Eye (tissue), 1 donor: ENCODE data around the gene CEP72.
A peak's percentile ranks its signal among the peaks of the same experiment; 100 is the strongest.

Experiments
- DNase-seq: peaks from one replicate; pipeline ENCODE4 v3.0.0-alpha.2; 2015

Gene CEP72

DNA sequence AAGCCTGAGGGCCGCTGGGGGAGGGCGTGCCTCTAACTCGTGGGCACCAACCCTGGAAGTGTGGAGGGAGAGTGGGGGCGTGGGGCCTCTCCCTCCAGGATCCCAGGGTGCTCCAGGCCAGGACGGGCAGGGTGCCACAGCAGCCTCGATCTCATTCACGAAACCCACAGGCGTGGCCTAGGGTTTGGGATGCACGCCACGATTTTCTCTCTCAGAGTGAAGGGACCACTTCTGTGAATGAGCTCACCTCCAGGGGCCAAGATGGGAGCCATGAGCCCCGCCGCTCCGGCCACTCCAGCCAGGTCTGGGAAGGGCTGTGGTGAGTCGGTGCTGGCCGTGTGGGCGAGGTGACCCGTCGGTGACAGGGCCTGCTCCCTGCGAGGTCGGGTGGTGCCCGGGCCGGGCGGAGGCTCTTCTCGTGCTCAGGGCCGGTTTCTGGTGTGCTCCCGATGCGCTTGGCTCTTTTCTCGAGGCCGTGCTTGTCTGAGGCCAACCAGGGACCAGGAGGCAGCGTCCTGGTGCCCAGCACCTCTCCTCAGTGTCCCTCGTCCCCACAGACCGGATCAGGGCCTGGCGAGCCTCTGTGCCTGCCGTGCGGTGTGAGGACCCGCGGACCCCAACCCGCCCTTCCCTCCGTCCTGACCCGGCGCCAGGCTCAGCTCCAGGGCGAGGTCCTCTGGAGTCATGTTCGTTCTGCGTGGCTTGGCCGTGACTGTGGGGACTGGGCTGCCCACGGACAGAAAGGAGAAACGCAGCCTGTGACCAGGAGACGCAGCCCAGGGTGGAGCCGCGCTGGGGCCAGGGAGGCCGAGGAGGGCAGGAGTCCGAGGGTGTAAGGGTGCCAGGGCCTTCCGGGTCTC, 50.0 kb downstream of the CEP72 start:
- DNase-seq = no peak

DNA sequence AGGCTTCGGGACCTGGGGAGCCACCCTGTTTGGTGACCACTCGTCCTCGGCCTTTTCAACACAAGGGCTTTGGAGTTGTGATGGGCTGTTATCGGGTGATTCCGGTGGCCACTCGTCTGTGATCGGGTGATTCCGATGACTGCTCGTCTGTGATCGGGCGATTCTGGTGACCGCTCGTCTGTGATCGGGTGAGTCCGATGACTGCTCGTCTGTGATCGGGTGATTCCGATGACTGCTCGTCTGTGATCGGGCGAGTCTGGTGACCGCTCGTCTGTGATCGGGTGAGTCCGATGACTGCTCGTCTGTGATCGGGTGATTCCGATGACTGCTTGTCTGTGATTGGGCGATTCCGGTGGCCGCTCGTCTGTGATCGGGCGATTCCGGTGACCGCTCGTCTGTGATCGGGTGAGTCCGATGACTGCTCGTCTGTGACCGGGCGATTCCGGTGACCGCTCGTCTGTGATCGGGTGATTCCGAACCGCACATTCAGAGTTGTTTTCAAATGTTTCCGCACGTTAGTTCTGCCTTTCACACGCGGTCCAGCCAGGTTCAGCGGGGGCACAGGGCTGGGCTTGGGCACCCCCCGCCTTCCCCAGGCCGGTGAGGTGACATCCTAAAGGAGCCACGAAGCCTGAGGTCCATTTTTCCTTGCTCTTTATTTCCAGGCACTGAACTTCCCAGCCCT, 50.8 kb downstream of the CEP72 start:
- DNase-seq = no peak

DNA sequence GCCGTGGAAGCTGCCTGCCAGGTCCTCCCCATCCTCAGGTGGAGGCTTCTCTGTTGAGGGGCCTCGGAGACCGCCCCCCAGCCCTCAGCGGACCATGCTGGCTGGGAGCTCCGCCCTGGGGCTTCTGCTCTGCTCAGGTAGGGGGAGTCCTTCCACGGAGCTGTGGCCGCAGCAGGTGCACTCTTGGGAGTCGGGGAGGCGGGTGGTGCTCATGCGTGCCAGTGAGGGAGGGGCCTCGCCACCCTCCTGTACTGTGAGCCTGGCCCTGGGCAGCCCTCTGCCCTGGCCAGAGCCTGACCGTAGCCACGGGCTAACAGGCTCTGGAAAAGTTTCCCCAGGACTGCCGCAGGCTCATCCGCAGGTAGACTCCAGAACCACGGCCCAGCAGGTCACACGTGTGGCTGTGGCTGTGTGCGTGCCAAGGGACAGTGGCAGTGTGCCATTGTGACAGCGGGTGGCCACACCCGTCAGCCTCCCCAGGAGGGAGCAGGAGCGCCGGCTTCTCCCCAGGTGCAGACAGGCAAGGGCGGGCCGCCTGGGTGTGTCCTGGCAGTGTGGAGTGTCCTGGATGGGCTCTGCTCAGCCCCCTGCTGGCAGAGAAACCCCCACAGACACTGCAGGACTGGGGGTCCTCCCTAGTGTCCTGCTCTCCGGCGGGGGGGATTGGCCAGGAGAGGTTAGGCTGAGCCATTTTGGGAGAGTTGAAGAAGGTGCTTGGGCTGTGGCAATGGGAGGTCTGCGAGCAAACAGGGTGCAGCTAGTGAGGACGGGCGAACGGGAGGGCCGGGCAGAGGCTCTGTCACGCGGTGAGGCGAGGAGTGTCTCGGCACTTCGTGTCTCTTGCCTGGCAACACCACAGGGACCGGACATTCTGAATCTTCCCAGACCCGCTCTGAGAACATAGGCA, 51.5 kb downstream of the CEP72 start:
- DNase-seq = no peak

GRCh38 chr5:664343-664993, 52.3 kb downstream of the CEP72 start:
- DNase-seq = no peak

GRCh38 chr5:664994-665360, 52.8 kb downstream of the CEP72 start:
- no peak for DNase-seq

- no peak for DNase-seq
Observed at GRCh38 chr5:665541-665955, 53.4 kb downstream of the CEP72 start.

- no peak for DNase-seq
Observed at GRCh38 chr5:665956-666711, 54.0 kb downstream of the CEP72 start.

DNA sequence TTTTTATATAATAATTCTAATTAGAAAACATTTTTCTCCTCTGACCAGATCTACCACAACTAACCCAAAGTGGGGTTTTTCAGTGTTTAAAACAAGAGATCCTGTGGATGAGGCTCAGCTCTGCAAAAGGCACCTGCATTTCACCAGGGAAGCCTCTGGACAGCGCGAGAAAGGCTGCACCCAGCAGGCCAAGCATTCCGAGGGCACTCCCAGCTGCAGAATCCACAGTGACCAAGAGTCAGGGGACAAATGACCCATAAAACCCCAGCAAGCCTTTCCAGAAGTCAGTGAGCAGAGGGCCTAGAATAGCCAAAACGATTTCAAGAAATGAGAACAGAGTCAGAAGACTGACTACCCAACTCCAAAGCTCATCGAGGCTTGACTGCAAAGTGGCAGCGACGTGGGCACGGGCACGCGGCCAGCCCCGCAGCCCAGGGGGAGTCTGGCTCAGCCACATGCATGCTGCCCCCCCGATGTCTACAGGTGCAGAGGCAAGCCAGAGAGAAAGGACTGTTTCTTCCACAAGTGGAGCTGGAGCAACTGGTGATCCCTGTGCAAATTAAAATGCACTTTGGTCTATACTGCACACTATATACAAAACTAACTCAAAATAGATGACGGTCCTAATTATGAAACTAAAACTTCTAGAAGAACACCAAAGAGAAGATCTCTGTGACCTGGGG, 54.8 kb downstream of the CEP72 start:
- DNase-seq = no peak

DNA sequence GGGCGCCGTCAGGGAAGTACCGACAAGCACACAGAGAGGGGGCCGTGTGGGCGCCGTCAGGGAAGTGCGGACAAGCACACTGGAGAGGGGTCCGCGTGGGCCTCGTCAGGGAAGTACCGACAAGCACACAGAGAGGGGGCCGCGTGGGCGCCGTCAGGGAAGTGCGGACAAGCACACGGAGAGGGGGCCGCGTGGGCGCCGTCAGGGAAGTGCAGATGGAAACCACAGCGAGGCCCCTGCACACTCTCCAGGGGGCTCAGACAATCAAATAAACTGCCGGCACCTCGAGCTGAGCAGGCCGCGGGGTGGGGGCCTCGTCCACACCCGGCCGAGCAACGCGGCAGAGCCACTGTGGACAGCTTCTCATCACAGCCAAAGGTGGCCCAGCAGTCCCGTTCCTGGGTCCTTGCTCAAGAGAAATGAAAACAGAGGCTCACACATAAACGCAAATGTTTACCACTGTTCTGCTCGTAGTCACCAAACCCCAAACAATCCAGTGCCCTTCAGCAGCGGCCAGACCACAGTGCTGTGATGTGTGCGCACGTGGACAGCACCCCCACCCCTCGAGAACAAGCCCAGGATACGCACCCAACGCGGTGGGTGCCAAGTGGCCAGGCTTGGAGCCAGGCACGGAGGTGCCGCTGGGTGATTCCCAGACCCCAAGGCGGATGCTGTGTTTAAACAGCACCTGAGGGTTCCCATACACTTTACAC, 56.3 kb downstream of the CEP72 start:
- no peak for DNase-seq

GRCh38 chr5:669111-669841, 57.1 kb downstream of the CEP72 start:
- DNase-seq = peak; percentile 37

GRCh38 chr5:669842-670395, 57.8 kb downstream of the CEP72 start:
- DNase-seq = no peak

GRCh38 chr5:670396-671270, 58.5 kb downstream of the CEP72 start:
- DNase-seq = no peak

- DNase-seq = peak; percentile 92
Observed at GRCh38 chr5:671459-672328, 59.6 kb downstream of the CEP72 start.

GRCh38 chr5:672329-673160, 60.4 kb downstream of the CEP72 start:
- peak; percentile 97 for DNase-seq

- DNase-seq = no peak
Observed at GRCh38 chr5:673161-673830, 61.2 kb downstream of the CEP72 start.
